Testis (tissue), 2 donors: Measurements from ENCODE around the gene SLC13A4.

Experiments used
- POLR2A ChIP-seq: fragments of 450-650 bp; IDR thresholded peaks from one replicate; pipeline ENCODE4 v1.6.1; 2017; ENCODE audit warnings: antibody characterized with exemption, mild to moderate bottlenecking, moderate library complexity
- TF ChIP-seq, protein P1 (sequence below), 3 experiments: fragments of 450-650 bp in 2 of 3; fragments of 200-600 bp in 1 of 3; sonication (generic) in 1 of 3; IDR thresholded peaks; one replicate each; pipeline ENCODE4 v1.5.1; 2016 to 2019; ENCODE audit warnings: antibody characterized with exemption in 3 of 3, mild to moderate bottlenecking in 2 of 3, moderate library complexity in 1 of 3

GRCh38 chr7:135716677-135717238 is 11.2 kb downstream of the SLC13A4 start:
- TF ChIP-seq, protein P1, sequence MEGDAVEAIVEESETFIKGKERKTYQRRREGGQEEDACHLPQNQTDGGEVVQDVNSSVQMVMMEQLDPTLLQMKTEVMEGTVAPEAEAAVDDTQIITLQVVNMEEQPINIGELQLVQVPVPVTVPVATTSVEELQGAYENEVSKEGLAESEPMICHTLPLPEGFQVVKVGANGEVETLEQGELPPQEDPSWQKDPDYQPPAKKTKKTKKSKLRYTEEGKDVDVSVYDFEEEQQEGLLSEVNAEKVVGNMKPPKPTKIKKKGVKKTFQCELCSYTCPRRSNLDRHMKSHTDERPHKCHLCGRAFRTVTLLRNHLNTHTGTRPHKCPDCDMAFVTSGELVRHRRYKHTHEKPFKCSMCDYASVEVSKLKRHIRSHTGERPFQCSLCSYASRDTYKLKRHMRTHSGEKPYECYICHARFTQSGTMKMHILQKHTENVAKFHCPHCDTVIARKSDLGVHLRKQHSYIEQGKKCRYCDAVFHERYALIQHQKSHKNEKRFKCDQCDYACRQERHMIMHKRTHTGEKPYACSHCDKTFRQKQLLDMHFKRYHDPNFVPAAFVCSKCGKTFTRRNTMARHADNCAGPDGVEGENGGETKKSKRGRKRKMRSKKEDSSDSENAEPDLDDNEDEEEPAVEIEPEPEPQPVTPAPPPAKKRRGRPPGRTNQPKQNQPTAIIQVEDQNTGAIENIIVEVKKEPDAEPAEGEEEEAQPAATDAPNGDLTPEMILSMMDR (IDR thresholded peaks at IDR 0.05) = no peak
- TF ChIP-seq POLR2A = no peak
